ENCODE measurements around the gene AP5S1. TPM values are rescaled to one million over a fixed set of nuclear protein-coding genes. Genes with fewer than 3 reads are reported as not detected.
A peak's percentile ranks its signal among the peaks of the same experiment; 100 is the strongest.

AP5S1 gene
- total and polyA plus RNA-seq, 2 of the 13 experiments (the other 11 are each of a cell fraction or from before 2014, with no cell fraction given): 7.9 to 23.2 TPM

- TF ChIP-seq NCOA1 (CRISPR knock-in tag; IDR thresholded peaks at IDR 0.05): no peak
- no peak for TF ChIP-seq ZNF674 (CRISPR knock-in tag; IDR thresholded peaks at IDR 0.05; ENCODE audit: low read depth)
- TF ChIP-seq ZNF180 (CRISPR knock-in tag; IDR thresholded peaks at IDR 0.05; ENCODE audit: borderline replicate concordance, low read depth): no peak
- no peak for TF ChIP-seq NRL (CRISPR knock-in tag; IDR thresholded peaks at IDR 0.05; ENCODE audit: borderline replicate concordance)
- no peak for TF ChIP-seq MLLT10 (CRISPR knock-in tag; IDR thresholded peaks at IDR 0.05)
- 0 out of 2 replicates have a peak, but pooled peaks have one; percentile 40 for TF ChIP-seq ZNF574 (CRISPR knock-in tag; IDR thresholded peaks at IDR 0.05)
- TF ChIP-seq MTF2 (CRISPR knock-in tag; IDR thresholded peaks at IDR 0.05; ENCODE audit: borderline replicate concordance): no peak
- no peak for TF ChIP-seq ZNF281 (CRISPR knock-in tag; IDR thresholded peaks at IDR 0.05; ENCODE audit: borderline replicate concordance)
- TF ChIP-seq MAFF (IDR thresholded peaks at IDR 0.05; ENCODE audit: low read depth, low read length): no peak
- TF ChIP-seq KAT2B (IDR thresholded peaks at IDR 0.05; ENCODE audit: borderline replicate concordance, low read depth, low read length): no peak
- no peak for TF ChIP-seq ZXDC (CRISPR knock-in tag; IDR thresholded peaks at IDR 0.05)
- TF ChIP-seq ZNF34 (CRISPR knock-in tag; IDR thresholded peaks at IDR 0.05; ENCODE audit: borderline replicate concordance): no peak
- no peak for TF ChIP-seq MYPOP (CRISPR knock-in tag; IDR thresholded peaks at IDR 0.05)
- no peak for TF ChIP-seq ZNF367 (CRISPR knock-in tag; IDR thresholded peaks at IDR 0.05; ENCODE audit: borderline replicate concordance)
- TF ChIP-seq CREBL2 (CRISPR knock-in tag; IDR thresholded peaks at IDR 0.05; ENCODE audit: borderline replicate concordance): no peak
- TF ChIP-seq ZNF121 (CRISPR knock-in tag; IDR thresholded peaks at IDR 0.05): no peak
- no peak for TF ChIP-seq ATAD3A (CRISPR knock-in tag; IDR thresholded peaks at IDR 0.05)
- TF ChIP-seq ELF1 (CRISPR knock-in tag; IDR thresholded peaks at IDR 0.05): no peak
Observed at GRCh38 chr20:3785240-3786125, 34.9 kb upstream of the AP5S1 start (continued).

All from HepG2 (cell line).